Lung (tissue), 12 donors: Measurements from ENCODE around the gene SYNGR3. TPM values are rescaled to one million over a fixed set of nuclear protein-coding genes. Genes with fewer than 3 reads are reported as not detected.

Source experiments
- ATAC-seq: fragments of 200-7000 bp; cut with Tn5 transposase; one replicate; pipeline ENCODE4 v1.9.1; 2020; ENCODE audit warnings: moderate number of reproducible peaks; ENCODE audit not compliant: insufficient read depth, low FRiP score
- DNase-seq, 3 donors: peaks; one replicate each; pipeline ENCODE4 v3.0.0-alpha.2; 2013 to 2017
- H3K27ac ChIP-seq, 2 donors: one replicate each; pipeline ENCODE4 v1.5.1; 2013; ENCODE audit warnings: mild to moderate bottlenecking in 2 of 2, moderate library complexity in 2 of 2, control low read depth in 1 of 2, inconsistent platforms in 1 of 2, low read depth in 1 of 2, low read length in 1 of 2
- H3K27me3 ChIP-seq, 3 donors: one replicate each; pipeline ENCODE4 v1.5.1; 2013; ENCODE audit warnings: low read length in 2 of 3; ENCODE audit not compliant: control insufficient read depth in 3 of 3, insufficient read depth in 3 of 3
- H3K36me3 ChIP-seq, 4 donors: one replicate each; pipeline ENCODE4 v1.5.1; 2013; ENCODE audit warnings: low read length in 4 of 4, mild to moderate bottlenecking in 1 of 4, moderate library complexity in 1 of 4; ENCODE audit not compliant: control insufficient read depth in 4 of 4, insufficient read depth in 4 of 4
- H3K4me1 ChIP-seq, 5 donors: one replicate each; pipeline ENCODE4 v1.5.1; 2013; ENCODE audit warnings: low read length in 5 of 5, mild to moderate bottlenecking in 2 of 5, moderate library complexity in 1 of 5; ENCODE audit not compliant: control insufficient read depth in 5 of 5, insufficient read depth in 5 of 5
- H3K4me3 ChIP-seq: one replicate; pipeline ENCODE4 v1.5.1; 2013; ENCODE audit warnings: mild to moderate bottlenecking, control low read depth, moderate library complexity
- H3K9ac ChIP-seq, 2 donors: one replicate each; pipeline ENCODE4 v1.5.1; 2013; ENCODE audit warnings: low read length in 2 of 2, control low read depth in 1 of 2; ENCODE audit not compliant: insufficient read depth in 1 of 2
- H3K9me3 ChIP-seq, 4 donors: one replicate each; pipeline ENCODE4 v1.5.1; 2013; ENCODE audit warnings: low read length in 3 of 4, mild to moderate bottlenecking in 1 of 4, moderate library complexity in 1 of 4; ENCODE audit not compliant: control insufficient read depth in 4 of 4, insufficient read depth in 3 of 4
- CTCF ChIP-seq: IDR thresholded peaks from 2 replicates; pipeline ENCODE4 v1.5.1; 2012; ENCODE audit warnings: mild to moderate bottlenecking; ENCODE audit errors: control extremely low read depth, extremely low read depth
- WGBS, 2 donors: extraction: QIAGEN DNeasy Blood & Tissue Kit; methylation state at CpG; one replicate each; pipeline ENCODE4 v1.1.7; 2013; 5-methylcytosine and 5-hydroxymethylcytosine counted together
- polyA plus RNA-seq, 2 donors: library from polyadenylated mRNA; stranded (reverse); fragments of 200-250 nt; gene quantifications; one replicate each; pipeline ENCODE4 v1.2.1, GENCODE V29; 2013
- total RNA-seq, 2 donors: library from RNA; depleted of rRNA in 1 of 2; stranded (reverse); fragments of >200 nt in 1 of 2; gene quantifications; one replicate each; pipeline ENCODE4 v1.2.1, GENCODE V29; 2014 to 2021
- donor health status: control.
- donor health status: control.
- donor health status: Bipolar disorder and iron deficiency.
- donor health status: healthy.
- donor health status: DM: yes; HTN: yes; CAD: no.

SYNGR3 gene
- total and polyA plus RNA-seq, 4 donors, result 0.10 to 0.69 (median 0.43) TPM

GRCh38 chr16:1990101-1990350 is 256 bp downstream of the SYNGR3 start:
- ATAC-seq (no peak), DNase-seq (no peak)
- H3K4me1 ChIP-seq, result peaks cover 3 to 14% (median 7%) of the 10 kb centered on the region in 5 donors
- H3K4me3 ChIP-seq, result no peak overlapping the region
- no peak overlapping the region for H3K9ac ChIP-seq
- peaks cover 0 to 30% (median 27%) of the 10 kb centered on the region in 3 donors for H3K27me3 ChIP-seq
- TF ChIP-seq CTCF, result no peak
- no peak overlapping the region for H3K27ac ChIP-seq
- WGBS, 2 donors, result 1% methylated on average over 25 of the region's 25 CpGs; no CpG with 5 or more reads in 1 of the 2 donors
- H3K36me3 ChIP-seq, result peaks cover 0 to 15% (median 11%) of the 10 kb centered on the region in 4 donors
- H3K9me3 ChIP-seq, result no peaks in the 10 kb centered on the region

DNA sequence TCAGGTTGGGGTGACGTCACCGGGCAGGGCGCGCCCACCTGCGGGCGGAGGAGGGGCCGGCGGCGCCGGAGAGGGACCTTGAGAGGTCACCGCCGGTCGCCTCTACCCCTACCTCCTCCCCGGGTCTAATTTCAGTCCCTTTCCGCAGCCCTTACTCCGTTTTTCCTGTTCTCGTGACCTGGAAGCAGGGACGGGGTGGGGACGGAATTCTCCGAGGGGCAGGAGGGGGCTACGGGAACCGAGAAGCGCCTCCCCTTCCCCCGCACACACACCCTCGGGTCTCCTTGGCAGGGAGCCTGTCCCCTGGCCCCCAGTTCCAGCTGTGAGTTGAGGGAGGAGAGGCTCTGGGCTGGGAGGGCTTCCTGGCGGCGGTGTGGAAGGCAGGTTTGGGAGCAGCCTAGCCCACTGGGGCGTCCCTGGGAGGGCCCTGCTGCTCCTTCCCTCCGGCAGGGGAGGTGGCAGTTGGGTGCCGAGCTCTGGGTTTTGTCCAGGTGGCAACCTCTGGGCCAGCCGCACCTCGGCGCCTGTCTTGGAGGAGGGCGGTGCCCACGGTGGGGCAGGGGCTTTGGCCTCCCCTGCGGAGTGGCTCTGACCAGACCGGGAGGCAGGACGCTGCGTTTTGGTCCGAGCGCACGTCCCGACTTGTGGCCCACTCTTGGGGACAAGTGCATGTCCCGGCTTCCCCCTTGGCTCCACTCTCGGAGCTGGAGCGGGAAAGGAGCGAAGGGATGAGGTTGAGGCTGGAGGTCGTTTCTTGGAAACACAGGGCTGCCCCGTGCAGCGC is 773 bp downstream of the SYNGR3 start:
- no peak for DNase-seq
- Histone ChIP-seq H3K27ac (no peak overlapping the region), H3K9ac (no peak overlapping the region), H3K4me1 (peaks cover 0 to 9% (median 6%) of the 10 kb centered on the region in 5 donors), H3K27me3 (peaks cover 0 to 30% (median 27%) of the 10 kb centered on the region in 3 donors), H3K36me3 (peaks cover 0 to 15% (median 12%) of the 10 kb centered on the region in 4 donors), H3K4me3 (no peak overlapping the region), H3K9me3 (no peaks in the 10 kb centered on the region)
- ATAC-seq, result no peak
- TF ChIP-seq CTCF, result no peak
- 3% methylated on average over 38 to 50 of the region's 50 CpGs for WGBS, 2 donors

GRCh38 chr16:1991135-1991551 is 1.4 kb downstream of the SYNGR3 start:
- Histone ChIP-seq H3K4me1 (peaks cover 0 to 7% (median 6%) of the 10 kb centered on the region in 5 donors), H3K9me3 (no peaks in the 10 kb centered on the region), H3K27ac (no peak overlapping the region), H3K27me3 (peaks cover 0 to 30% (median 27%) of the 10 kb centered on the region in 3 donors), H3K36me3 (peaks cover 0 to 10% (median 7%) of the 10 kb centered on the region in 4 donors), H3K9ac (no peak overlapping the region), H3K4me3 (no peak overlapping the region)
- ATAC-seq (no peak), DNase-seq (no peak)
- TF ChIP-seq CTCF, result no peak
- 2 to 5% methylated on average over 18 of the region's 18 CpGs for WGBS, 2 donors
